Transverse colon (tissue), 4 donors: ENCODE measurements around the gene ZNF281.

Experiments used
- CTCF ChIP-seq, 5 experiments: fragments of 200-600 bp in 3 of 5; fragments of 450-650 bp in 2 of 5; sonication (generic) in 3 of 5; IDR thresholded peaks; 1 replicate in 2 of 5; 2 replicates in 3 of 5; pipeline ENCODE4 v1.5.1; 2016 to 2017; ENCODE audit warnings: antibody characterized with exemption in 5 of 5, inconsistent platforms in 3 of 5, mild to moderate bottlenecking in 2 of 5, moderate library complexity in 1 of 5
- EP300 ChIP-seq: sonication (generic); formaldehyde crosslinking; IDR thresholded peaks from one replicate; pipeline ENCODE4 v1.6.1; 2017; ENCODE audit warnings: antibody characterized with exemption, low read depth
- POLR2A ChIP-seq: fragments of 450-650 bp; IDR thresholded peaks from one replicate; pipeline ENCODE4 v1.6.1; 2016; ENCODE audit warnings: antibody characterized with exemption, mild to moderate bottlenecking, moderate library complexity
- POLR2AphosphoS5 ChIP-seq, 3 donors: sonication (generic); formaldehyde crosslinking; IDR thresholded peaks; one replicate each; pipeline ENCODE4 v1.6.1; 2016; ENCODE audit warnings: antibody characterized with exemption in 3 of 3

GRCh38 chr1:200452850-200453552 lies 43.2 kb upstream of the ZNF281 start:
- TF ChIP-seq POLR2A: no peak
- TF ChIP-seq CTCF (IDR thresholded peaks at IDR 0.05): no peak
- TF ChIP-seq EP300: no peak
- TF ChIP-seq POLR2AphosphoS5 (IDR thresholded peaks at IDR 0.05): no peak
